D721Med (cell line): ENCODE data around the gene HOXD9.

Experiments used
- DNase-seq: peaks from one replicate; pipeline ENCODE4 v3.0.0; 2011; ENCODE audit warnings: low spot score; ENCODE audit not compliant: insufficient read length
- FAIRE-seq: peaks from 2 replicates; lab custom pipeline; 2011; peaks lifted over from hg19 to GRCh38; lab: Jason Lieb, UNC
- CTCF ChIP-seq: IDR thresholded peaks from 2 replicates; pipeline ENCODE4 v1.5.1; 2012; ENCODE audit warnings: mild to moderate bottlenecking, control low read depth; ENCODE audit not compliant: insufficient read depth; ENCODE audit errors: missing control alignments

The HOXD9 gene

GRCh38 chr2:176082525-176082823 lies 40.0 kb upstream of the HOXD9 start:
- FAIRE-seq (no peak), DNase-seq (no peak)
- no peak for TF ChIP-seq CTCF

- DNase-seq, result no peak
- FAIRE-seq, result no peak
These were observed 39.4 kb upstream of the HOXD9 start for GRCh38 chr2:176082824-176083751.

GRCh38 chr2:176083796-176084261 lies 38.7 kb upstream of the HOXD9 start, which contains the start of gene EVX2:
Gene EVX2, minus strand, starts transcription at chr2:176083962. Its CDS starts 186 bp downstream, at chr2:176083776.
- TF ChIP-seq CTCF, result no peak
- FAIRE-seq (no peak), DNase-seq (no peak)

More at GRCh38 chr2:176082824-176083751, 39.4 kb upstream of the HOXD9 start:
- TF ChIP-seq CTCF, result no peak

- DNase-seq (no peak), FAIRE-seq (no peak)
- TF ChIP-seq CTCF, result no peak
These were observed 37.9 kb upstream of the HOXD9 start for GRCh38 chr2:176084611-176085119.

- FAIRE-seq, result no peak
These were observed 37.3 kb upstream of the HOXD9 start for GRCh38 chr2:176085120-176085788.

More at GRCh38 chr2:176085120-176085788, 37.3 kb upstream of the HOXD9 start:
- no peak for TF ChIP-seq CTCF
- no peak for DNase-seq
